Large intestine (tissue), 3 donors: ENCODE data around the gene EMCN. TPM values are rescaled to one million over a fixed set of nuclear protein-coding genes. Genes with fewer than 3 reads are reported as not detected.
A peak's percentile ranks its signal among the peaks of the same experiment; 100 is the strongest.
"Not testable (repeated sequence)": the region's sequence is repeated elsewhere in the genome, so short reads cannot be mapped to it uniquely, and the experiment has no call there.

Experiments
- DNase-seq, 2 donors: peaks; one replicate each; pipeline versions ENCODE4 v3.0.0 to v3.0.0-alpha.2; 2013
- H3K27ac ChIP-seq: one replicate; pipeline ENCODE4 v1.5.1; 2013; ENCODE audit warnings: low read length
- H3K27me3 ChIP-seq: 2 replicates; pipeline ENCODE4 v1.6.1; 2013; ENCODE audit warnings: low read length; ENCODE audit not compliant: control insufficient read depth, insufficient read depth
- H3K36me3 ChIP-seq: 2 replicates; pipeline ENCODE4 v1.6.1; 2013; ENCODE audit warnings: low read length; ENCODE audit not compliant: control insufficient read depth, insufficient read depth
- H3K4me1 ChIP-seq: one replicate; pipeline ENCODE4 v1.6.1; 2013; ENCODE audit warnings: low read length; ENCODE audit not compliant: control insufficient read depth, insufficient read depth
- H3K4me3 ChIP-seq: one replicate; pipeline ENCODE4 v1.5.1; 2013; ENCODE audit warnings: low read length
- H3K9me3 ChIP-seq: one replicate; pipeline ENCODE4 v1.6.1; 2013; ENCODE audit warnings: mild to moderate bottlenecking, low read depth, low read length, moderate library complexity; ENCODE audit not compliant: control insufficient read depth
- WGBS: methylation state at CpG from one replicate; pipeline ENCODE4 v1.1.5; 2013; ENCODE audit warnings: low lambda C conversion rate; ENCODE audit not compliant: insufficient coverage; 5-methylcytosine and 5-hydroxymethylcytosine counted together
- polyA plus RNA-seq: library from polyadenylated mRNA; unstranded; fragments of 120-200 nt; gene quantifications from one replicate; pipeline ENCODE4 v1.2.1, GENCODE V29; 2013

The EMCN gene
- polyA plus RNA-seq, 1 donor: 8.7 TPM

GRCh38 chr4:100391863-100392262 is 126.0 kb downstream of the EMCN start:
- Histone ChIP-seq H3K4me3 (no peak overlapping the region), H3K36me3 (no peaks in the 10 kb centered on the region), H3K4me1 (no peaks in the 10 kb centered on the region), H3K9me3 (no peaks in the 10 kb centered on the region), H3K27me3 (no peaks in the 10 kb centered on the region), H3K27ac (no peak overlapping the region)
- WGBS: no CpG with 5 or more reads among the region's 1 CpG
- DNase-seq: no peak

- Histone ChIP-seq H3K9me3 (no peaks in the 10 kb centered on the region), H3K36me3 (no peaks in the 10 kb centered on the region), H3K4me1 (no peaks in the 10 kb centered on the region), H3K27me3 (no peaks in the 10 kb centered on the region), H3K27ac (no peak overlapping the region), H3K4me3 (no peak overlapping the region)
- DNase-seq: no peak
- WGBS: no CpG with 5 or more reads among the region's 1 CpG
Observed at GRCh38 chr4:100391086-100391485, 126.7 kb downstream of the EMCN start.

- no peaks in the 10 kb centered on the region for H3K27me3 ChIP-seq
- no CpG with 5 or more reads among the region's 1 CpG for WGBS
- no peak overlapping the region for H3K27ac ChIP-seq
- no peaks in the 10 kb centered on the region for H3K36me3 ChIP-seq
- DNase-seq: no peak
- H3K9me3 ChIP-seq: no peaks in the 10 kb centered on the region
- H3K4me3 ChIP-seq: no peak overlapping the region
- no peaks in the 10 kb centered on the region for H3K4me1 ChIP-seq
Observed at GRCh38 chr4:100386270-100386669, 131.6 kb downstream of the EMCN start.

- 100% methylated on average over 1 of the region's 1 CpG for WGBS
- H3K9me3 ChIP-seq, H3K27me3 ChIP-seq, H3K36me3 ChIP-seq, H3K4me1 ChIP-seq, H3K27ac ChIP-seq, H3K4me3 ChIP-seq, DNase-seq: not testable (repeated sequence)
Observed at GRCh38 chr4:100380401-100380800, 137.4 kb downstream of the EMCN start.

- H3K4me1 ChIP-seq: no peaks in the 10 kb centered on the region
- no peak overlapping the region for H3K27ac ChIP-seq
- no peaks in the 10 kb centered on the region for H3K27me3 ChIP-seq
- H3K36me3 ChIP-seq: no peaks in the 10 kb centered on the region
- H3K9me3 ChIP-seq: no peaks in the 10 kb centered on the region
- H3K4me3 ChIP-seq: no peak overlapping the region
- DNase-seq: peak in 1 of 2 donors; percentile 4
- no CpG with 5 or more reads among the region's 5 CpGs for WGBS
Observed at GRCh38 chr4:100379583-100380105, 138.2 kb downstream of the EMCN start.

- H3K36me3 ChIP-seq: no peaks in the 10 kb centered on the region
- H3K9me3 ChIP-seq: no peaks in the 10 kb centered on the region
- no peak overlapping the region for H3K4me3 ChIP-seq
- 100% methylated on average over 1 of the region's 3 CpGs for WGBS
- H3K27me3 ChIP-seq: no peaks in the 10 kb centered on the region
- H3K4me1 ChIP-seq: no peaks in the 10 kb centered on the region
- no peak overlapping the region for H3K27ac ChIP-seq
- no peak for DNase-seq
Observed at GRCh38 chr4:100372432-100372831, 145.4 kb downstream of the EMCN start.

- no peaks in the 10 kb centered on the region for H3K9me3 ChIP-seq
- WGBS: 30% methylated on average over 2 of the region's 2 CpGs
Observed at GRCh38 chr4:100369871-100370270, 148.0 kb downstream of the EMCN start.

GRCh38 chr4:100367451-100367850 is 150.4 kb downstream of the EMCN start:
- WGBS: no CpG with 5 or more reads among the region's 1 CpG
- H3K4me3 ChIP-seq: no peak overlapping the region

More at GRCh38 chr4:100369871-100370270, 148.0 kb downstream of the EMCN start:
- no peaks in the 10 kb centered on the region for H3K27me3 ChIP-seq
- no peak overlapping the region for H3K27ac ChIP-seq
- DNase-seq: no peak
- H3K4me1 ChIP-seq: no peaks in the 10 kb centered on the region
- no peak overlapping the region for H3K4me3 ChIP-seq
- no peaks in the 10 kb centered on the region for H3K36me3 ChIP-seq

GRCh38 chr4:100366213-100366612 is 151.6 kb downstream of the EMCN start:
- H3K27me3 ChIP-seq: no peaks in the 10 kb centered on the region
- WGBS: no CpG with 5 or more reads among the region's 2 CpGs

More at GRCh38 chr4:100367451-100367850, 150.4 kb downstream of the EMCN start:
- H3K4me1 ChIP-seq: no peaks in the 10 kb centered on the region
- no peak overlapping the region for H3K27ac ChIP-seq
- no peak for DNase-seq
- no peaks in the 10 kb centered on the region for H3K36me3 ChIP-seq
- no peaks in the 10 kb centered on the region for H3K9me3 ChIP-seq
- no peaks in the 10 kb centered on the region for H3K27me3 ChIP-seq

GRCh38 chr4:100362366-100362765 is 155.5 kb downstream of the EMCN start:
- no peak overlapping the region for H3K27ac ChIP-seq
- H3K27me3 ChIP-seq: no peaks in the 10 kb centered on the region
- H3K4me1 ChIP-seq: no peaks in the 10 kb centered on the region
- H3K9me3 ChIP-seq: no peaks in the 10 kb centered on the region
- no CpG with 5 or more reads among the region's 1 CpG for WGBS
- H3K4me3 ChIP-seq: no peak overlapping the region
- no peak for DNase-seq
- no peaks in the 10 kb centered on the region for H3K36me3 ChIP-seq

More at GRCh38 chr4:100366213-100366612, 151.6 kb downstream of the EMCN start:
- no peak overlapping the region for H3K4me3 ChIP-seq
- DNase-seq: no peak
- no peaks in the 10 kb centered on the region for H3K9me3 ChIP-seq
- H3K36me3 ChIP-seq: no peaks in the 10 kb centered on the region
- H3K4me1 ChIP-seq: no peaks in the 10 kb centered on the region
- H3K27ac ChIP-seq: no peak overlapping the region

- Histone ChIP-seq H3K4me1 (no peaks in the 10 kb centered on the region), H3K27ac (no peak overlapping the region), H3K4me3 (no peak overlapping the region), H3K36me3 (no peaks in the 10 kb centered on the region), H3K27me3 (no peaks in the 10 kb centered on the region), H3K9me3 (no peaks in the 10 kb centered on the region)
- no CpG with 5 or more reads among the region's 1 CpG for WGBS
- DNase-seq: no peak
Observed at GRCh38 chr4:100361336-100361735, 156.5 kb downstream of the EMCN start.
